GM12891 (cell line): ENCODE results near the gene CD1D.
"Not testable (repeated sequence)": the region's sequence is repeated elsewhere in the genome, so short reads cannot be mapped to it uniquely, and the experiment has no call there.

Experiments
- DNase-seq: peaks from one replicate; pipeline ENCODE4 v3.0.0; 2011; ENCODE audit warnings: low spot score; ENCODE audit not compliant: insufficient read length
- FAIRE-seq: peaks from 2 replicates; lab custom pipeline; 2011; peaks lifted over from hg19 to GRCh38; lab: Jason Lieb, UNC
- PAX5 ChIP-seq: IDR thresholded peaks from 2 replicates; pipeline ENCODE4 v1.6.1; 2011; ENCODE audit warnings: low read length, moderate library complexity, mild to moderate bottlenecking; ENCODE audit not compliant: insufficient read depth, severe bottlenecking
- POLR2A ChIP-seq: IDR thresholded peaks from 2 replicates; pipeline ENCODE4 v1.6.1; 2011; ENCODE audit warnings: low read depth, low read length, control low read depth
- POLR2AphosphoS5 ChIP-seq: IDR thresholded peaks from 2 replicates; pipeline ENCODE4 v1.6.1; 2011; ENCODE audit warnings: low read depth, low read length, control low read depth
- POU2F2 ChIP-seq: IDR thresholded peaks from 2 replicates; pipeline ENCODE4 v1.6.1; 2011; ENCODE audit warnings: low read depth, mild to moderate bottlenecking, control low read depth, low read length, moderate library complexity
- SPI1 ChIP-seq: IDR thresholded peaks from 2 replicates; pipeline ENCODE4 v1.6.1; 2011; ENCODE audit warnings: low read depth, low read length, control low read depth
- TAF1 ChIP-seq: IDR thresholded peaks from 2 replicates; pipeline ENCODE4 v1.6.1; 2011; ENCODE audit warnings: low read depth, low read length, control low read depth

The CD1D gene

DNA sequence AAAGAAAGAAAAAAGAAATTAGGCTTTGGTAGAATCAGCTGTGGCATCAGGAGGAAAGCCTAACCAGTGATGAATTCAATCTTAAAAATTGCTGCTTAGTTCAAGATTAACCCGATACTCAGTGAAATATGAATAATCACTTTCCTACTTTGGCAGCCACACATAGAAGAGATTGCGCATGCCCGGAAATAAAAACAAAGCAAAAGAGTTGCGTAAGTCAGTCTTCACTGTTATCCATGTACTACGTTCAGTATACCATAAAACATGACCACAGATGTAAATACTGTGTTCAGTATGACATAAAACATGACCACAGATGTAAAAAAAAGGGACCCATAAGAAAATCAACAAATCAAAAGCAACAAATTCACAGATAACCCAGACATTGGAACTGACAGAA, 19.2 kb downstream of the CD1D start:
- no peak for FAIRE-seq
- TF ChIP-seq SPI1 (no peak), POU2F2 (no peak), POLR2A (no peak), TAF1 (no peak), POLR2AphosphoS5 (no peak), PAX5 (no peak)
- DNase-seq = no peak

- no peak for FAIRE-seq
- TF ChIP-seq POU2F2 = no peak
- TF ChIP-seq POLR2AphosphoS5 = no peak
- no peak for TF ChIP-seq POLR2A
- TF ChIP-seq PAX5 = no peak
- TF ChIP-seq TAF1 = no peak
- no peak for TF ChIP-seq SPI1
- no peak for DNase-seq
These were observed 19.8 kb downstream of the CD1D start for GRCh38 chr1:158200527-158200926.

DNA sequence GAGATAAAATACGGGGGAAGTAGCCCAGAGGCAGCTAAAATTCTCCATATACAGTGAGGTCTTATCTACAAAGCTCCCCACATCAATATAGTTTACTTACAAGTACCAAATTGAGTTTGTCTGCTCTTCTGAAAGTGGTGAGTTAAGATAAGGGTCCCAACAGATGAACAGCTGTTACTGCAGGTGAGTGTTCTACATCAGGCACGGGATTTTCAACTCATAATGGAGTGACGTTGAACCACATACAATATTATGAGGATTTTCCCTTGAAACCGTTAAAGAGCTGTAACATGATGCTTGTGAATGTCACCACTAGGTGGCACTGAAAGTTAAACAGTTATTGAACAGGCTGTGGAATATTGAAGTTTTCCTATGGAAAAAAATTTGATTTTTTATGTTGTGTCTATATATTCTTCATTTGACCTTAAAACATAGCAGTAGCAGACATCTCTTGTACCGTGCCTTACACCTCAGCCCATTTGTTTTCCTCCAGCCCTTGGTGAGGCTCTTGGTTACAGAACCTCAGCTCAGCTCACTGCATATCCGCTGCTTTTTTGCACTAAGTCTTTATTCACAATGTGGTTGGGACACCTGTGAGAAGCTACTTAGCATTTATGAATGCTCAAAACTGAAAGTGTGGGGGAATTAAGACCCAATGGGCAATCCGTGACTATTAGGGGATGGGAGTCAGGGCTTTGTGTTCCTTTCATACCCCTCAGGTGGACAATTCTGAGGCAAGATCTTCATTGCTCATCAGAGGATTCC, 23.2 kb downstream of the CD1D start:
- peak; percentile 91 for FAIRE-seq
- no peak for DNase-seq
- TF ChIP-seq POLR2A (no peak), TAF1 (no peak), SPI1 (no peak), PAX5 (no peak), POLR2AphosphoS5 (no peak), POU2F2 (no peak)

- DNase-seq = no peak
- TF ChIP-seq POU2F2 (no peak), POLR2A (no peak), SPI1 (no peak), PAX5 (no peak), TAF1 (no peak), POLR2AphosphoS5 (no peak)
- no peak for FAIRE-seq
These were observed 23.7 kb downstream of the CD1D start for GRCh38 chr1:158204458-158204827.

DNA sequence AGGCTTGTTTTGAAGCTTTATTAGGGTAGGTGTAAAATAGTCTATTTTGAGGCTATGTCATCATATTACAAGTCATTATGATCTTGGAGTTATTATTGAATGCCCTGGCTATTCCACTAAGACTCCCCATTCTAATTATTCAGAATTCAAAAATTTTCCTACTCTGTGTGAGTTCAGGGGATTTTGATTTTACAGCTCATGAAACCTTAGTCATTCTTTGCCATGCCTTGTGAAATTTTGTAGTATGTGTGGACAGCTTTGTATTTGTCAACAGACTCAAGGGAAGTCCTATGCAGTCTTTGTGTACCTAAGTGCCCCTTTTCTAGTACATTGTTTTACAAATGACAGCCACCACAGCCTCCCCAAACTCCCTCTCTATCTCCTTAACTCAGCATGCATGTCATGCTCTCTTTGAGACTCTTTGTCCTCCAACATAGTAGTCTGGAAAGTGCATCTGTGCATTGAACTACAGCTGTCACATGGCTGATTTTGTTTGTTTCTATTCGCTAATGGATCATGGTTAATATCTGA, 28.0 kb downstream of the CD1D start:
- DNase-seq = no peak
- TF ChIP-seq TAF1 (no peak), SPI1 (no peak), POLR2A (no peak), PAX5 (no peak), POLR2AphosphoS5 (no peak), POU2F2 (no peak)
- FAIRE-seq = no peak

GRCh38 chr1:158212320-158212719, 31.6 kb downstream of the CD1D start:
- FAIRE-seq (no peak), DNase-seq (no peak)
- no peak for TF ChIP-seq TAF1
- TF ChIP-seq SPI1 = no peak
- no peak for TF ChIP-seq POU2F2
- TF ChIP-seq PAX5 = no peak
- no peak for TF ChIP-seq POLR2AphosphoS5
- no peak for TF ChIP-seq POLR2A

GRCh38 chr1:158223445-158223844, 42.8 kb downstream of the CD1D start:
- not testable (repeated sequence) for DNase-seq, FAIRE-seq

DNA sequence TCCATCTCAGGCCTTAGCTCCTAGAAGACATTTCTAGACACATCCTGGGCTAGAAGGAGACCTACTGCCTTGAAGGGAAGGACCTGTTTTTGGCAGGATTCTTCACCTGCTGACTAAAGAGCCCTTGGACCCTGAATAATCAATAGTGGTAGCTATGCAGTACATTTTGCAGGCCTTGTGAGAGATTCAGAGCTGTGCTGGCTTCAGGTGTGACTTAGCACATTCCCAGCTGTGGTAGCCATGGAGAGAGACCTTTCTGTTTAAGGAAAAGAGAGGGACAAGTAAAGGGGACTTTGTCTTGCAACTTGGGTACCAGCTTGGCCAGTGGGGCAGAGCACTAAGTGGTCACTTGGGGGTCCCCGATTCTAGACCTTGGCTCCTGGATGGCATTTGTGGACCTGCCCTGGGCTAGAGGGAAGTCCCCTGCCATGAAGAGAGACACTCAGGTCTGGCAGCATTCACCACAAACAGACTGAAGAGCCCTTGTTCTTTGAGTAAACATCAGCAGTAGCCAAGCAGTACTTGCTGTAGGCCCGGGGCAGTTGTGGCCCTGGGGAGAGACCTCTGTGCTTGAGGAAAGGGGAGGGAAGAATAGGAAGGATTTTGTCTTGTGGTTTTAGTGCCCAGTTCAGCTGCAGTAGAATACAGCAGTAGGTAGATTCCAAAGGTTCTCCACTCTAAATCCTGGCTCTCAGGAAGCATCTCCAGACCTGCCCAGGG, 47.4 kb downstream of the CD1D start:
- FAIRE-seq (no peak), DNase-seq (no peak)
- TF ChIP-seq POU2F2 = no peak
- no peak for TF ChIP-seq POLR2A
- no peak for TF ChIP-seq PAX5
- no peak for TF ChIP-seq TAF1
- TF ChIP-seq POLR2AphosphoS5 = no peak
- no peak for TF ChIP-seq SPI1
